GM06990 (cell line): Measurements from ENCODE around the gene LARGE1.

Experiments used
- DNase-seq: peaks from one replicate; pipeline ENCODE4 v3.0.0-alpha.2; 2011; ENCODE audit not compliant: insufficient read length; ENCODE audit errors: extremely low read depth
- H3K27me3 ChIP-seq: replicated peaks from 2 replicates; pipeline ENCODE4 v1.6.0; 2011; ENCODE audit warnings: low read length; ENCODE audit not compliant: control insufficient read depth, insufficient read depth
- H3K36me3 ChIP-seq: 2 replicates; pipeline ENCODE4 v1.5.1; 2011; ENCODE audit warnings: low read length; ENCODE audit not compliant: control insufficient read depth, insufficient read depth
- H3K4me3 ChIP-seq: replicated peaks from 2 replicates; pipeline ENCODE4 v1.5.1; 2011; ENCODE audit warnings: low read depth, mild to moderate bottlenecking, control low read depth, low read length
- CTCF ChIP-seq: IDR thresholded peaks from 2 replicates; pipeline ENCODE4 v1.5.1; 2011; ENCODE audit warnings: low read length, control low read depth, mild to moderate bottlenecking, inconsistent platforms; ENCODE audit not compliant: insufficient read depth, poor library complexity, severe bottlenecking

Gene LARGE1

GRCh38 chr22:33426451-33426850, 493.8 kb downstream of the LARGE1 start:
- H3K36me3 ChIP-seq, result no peaks in the 10 kb centered on the region
- no peaks in the 10 kb centered on the region for H3K27me3 ChIP-seq
- DNase-seq, result no peak
- no peak overlapping the region for H3K4me3 ChIP-seq
- no peak for TF ChIP-seq CTCF

GRCh38 chr22:33421859-33422258, 498.4 kb downstream of the LARGE1 start:
- TF ChIP-seq CTCF, result no peak
- no peak for DNase-seq
- no peaks in the 10 kb centered on the region for H3K36me3 ChIP-seq
- H3K4me3 ChIP-seq, result no peak overlapping the region
- no peaks in the 10 kb centered on the region for H3K27me3 ChIP-seq

GRCh38 chr22:33418484-33418883, 501.8 kb downstream of the LARGE1 start:
- DNase-seq, result no peak
- Histone ChIP-seq H3K36me3 (no peaks in the 10 kb centered on the region), H3K4me3 (no peak overlapping the region), H3K27me3 (no peaks in the 10 kb centered on the region)
- no peak for TF ChIP-seq CTCF

- DNase-seq, result no peak
- TF ChIP-seq CTCF, result no peak
- no peaks in the 10 kb centered on the region for H3K36me3 ChIP-seq
Measured at GRCh38 chr22:33415401-33415800, 504.9 kb downstream of the LARGE1 start.

GRCh38 chr22:33409079-33409478, 511.2 kb downstream of the LARGE1 start:
- TF ChIP-seq CTCF, result no peak
- DNase-seq, result no peak
- no peaks in the 10 kb centered on the region for H3K36me3 ChIP-seq
- no peak overlapping the region for H3K4me3 ChIP-seq
- no peaks in the 10 kb centered on the region for H3K27me3 ChIP-seq

More at GRCh38 chr22:33415401-33415800, 504.9 kb downstream of the LARGE1 start:
- Histone ChIP-seq H3K4me3 (no peak overlapping the region), H3K27me3 (no peaks in the 10 kb centered on the region)

GRCh38 chr22:33405194-33405593, 515.1 kb downstream of the LARGE1 start:
- no peak overlapping the region for H3K4me3 ChIP-seq
- no peak for TF ChIP-seq CTCF
- no peaks in the 10 kb centered on the region for H3K36me3 ChIP-seq
- no peak for DNase-seq
- no peaks in the 10 kb centered on the region for H3K27me3 ChIP-seq
